CD1c-positive myeloid dendritic cell (primary cell): Measurements from ENCODE around the gene ZNF716.
"Not testable (repeated sequence)": the region's sequence is repeated elsewhere in the genome, so short reads cannot be mapped to it uniquely, and the experiment has no call there.

Experiments used
- DNase-seq: peaks from one replicate; pipeline ENCODE4 v3.0.0-alpha.2; 2016; ENCODE audit errors: extremely low spot score

The ZNF716 gene

DNA sequence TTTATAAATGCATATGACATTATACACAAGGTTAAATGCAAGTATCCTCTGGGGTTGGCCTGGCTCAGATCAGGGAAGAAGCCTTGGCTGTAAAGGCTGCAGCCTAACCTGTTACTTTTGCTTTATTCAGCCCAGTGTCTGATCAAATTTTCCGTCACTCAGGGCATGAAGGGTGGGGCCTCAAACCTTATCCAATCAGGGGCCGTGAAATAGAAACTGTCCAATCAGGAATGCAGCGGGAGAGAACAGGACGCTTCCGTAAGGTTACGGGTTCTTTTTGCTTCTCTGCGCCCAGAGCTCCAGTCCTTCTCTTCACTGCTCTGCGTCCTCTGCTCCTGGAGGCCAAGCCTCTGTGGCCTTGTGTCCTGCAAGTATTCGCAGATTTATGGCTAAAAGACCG is at the start of gene ZNF716:
Gene ZNF716, plus strand, starts transcription at position 274 of the 400 bp plus-strand sequence. Its CDS starts 112 bp downstream, at position 386.
- no peak for DNase-seq

DNA sequence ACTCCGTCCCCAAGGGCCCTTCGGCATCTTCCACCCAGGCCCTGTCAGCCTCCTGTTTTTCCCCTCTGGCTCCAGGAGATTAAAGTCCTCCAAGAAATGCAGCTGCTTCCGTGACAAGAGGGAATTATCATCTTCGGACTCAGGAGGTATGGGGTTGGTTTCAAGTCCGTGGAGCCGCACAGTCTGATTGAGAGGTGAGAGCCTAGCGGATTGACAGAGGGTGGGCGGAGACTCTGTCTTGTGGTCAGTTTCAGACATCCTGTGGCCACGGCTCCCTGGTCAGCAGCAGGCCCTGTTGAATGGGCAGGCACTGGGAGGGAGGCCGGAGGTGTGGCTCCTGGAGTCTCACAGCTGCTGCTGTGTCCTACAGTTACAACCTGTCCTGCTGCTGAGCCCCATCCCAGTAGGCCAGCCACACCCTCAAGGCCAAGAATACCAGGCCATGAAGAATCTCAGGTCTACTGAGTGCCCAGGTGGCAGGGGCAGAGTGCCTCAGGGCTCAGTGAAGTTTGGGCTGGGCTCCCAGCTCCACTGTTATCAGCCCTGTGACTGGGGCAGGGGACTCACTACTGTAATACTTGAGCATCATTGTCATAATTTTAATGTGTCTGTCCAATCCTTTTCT is 49.3 kb upstream of the ZNF716 start:
- no peak for DNase-seq

DNA sequence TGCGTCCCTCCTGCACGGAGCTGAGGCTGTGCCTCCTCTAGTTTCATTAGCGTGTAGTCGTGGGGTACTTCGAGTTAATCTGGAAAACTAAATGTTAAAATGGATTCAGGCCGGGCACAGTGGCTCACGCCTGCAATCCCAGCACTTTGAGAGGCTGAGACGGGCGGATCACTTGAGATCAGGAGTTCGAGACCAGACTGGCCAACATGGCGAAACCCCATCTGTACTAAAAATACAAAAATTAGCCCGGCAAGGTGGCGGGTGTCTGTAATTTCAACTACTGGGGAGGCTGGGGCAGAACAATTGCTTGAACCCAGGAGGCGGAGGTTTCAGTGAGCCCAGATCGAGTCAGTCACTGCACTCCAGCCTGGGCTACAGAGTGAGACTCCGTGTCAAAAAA is 46.9 kb upstream of the ZNF716 start:
- not testable (repeated sequence) for DNase-seq

DNA sequence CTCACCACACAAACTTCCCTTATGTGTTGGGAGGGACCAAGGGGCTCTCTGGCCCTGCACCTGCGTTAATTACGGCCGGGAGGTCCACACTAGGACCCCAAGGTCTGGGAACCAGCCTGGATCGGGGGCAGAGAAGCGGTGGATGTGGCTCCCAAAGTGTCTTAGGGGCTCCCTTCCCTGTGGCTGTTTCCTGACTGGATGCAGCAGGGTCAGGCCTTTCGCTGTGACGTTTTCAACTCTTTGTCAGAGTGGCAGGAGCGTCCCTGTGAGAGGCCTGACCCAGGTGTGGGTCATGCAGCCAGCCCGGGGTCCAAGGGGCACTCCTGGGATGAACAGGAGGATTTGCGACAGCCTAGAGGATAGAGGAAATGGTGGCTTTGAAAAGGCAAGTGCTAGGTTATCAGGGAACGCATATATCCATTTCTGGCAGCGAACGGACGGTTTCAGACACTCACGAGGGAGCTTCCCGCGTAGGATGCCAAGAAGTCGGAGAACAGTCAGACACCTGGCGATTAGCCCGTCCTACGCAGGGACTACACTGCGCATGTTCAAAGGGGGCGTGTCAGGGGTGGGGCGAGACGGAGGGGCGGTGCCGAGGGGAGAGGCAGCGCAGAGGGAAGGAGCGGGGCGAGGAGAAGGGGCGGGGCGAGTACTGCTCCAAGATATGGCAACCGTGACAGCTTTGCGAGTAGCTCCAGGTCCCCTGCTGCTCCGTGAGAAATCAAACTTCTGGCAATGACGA is 46.2 kb upstream of the ZNF716 start:
- no peak for DNase-seq

DNA sequence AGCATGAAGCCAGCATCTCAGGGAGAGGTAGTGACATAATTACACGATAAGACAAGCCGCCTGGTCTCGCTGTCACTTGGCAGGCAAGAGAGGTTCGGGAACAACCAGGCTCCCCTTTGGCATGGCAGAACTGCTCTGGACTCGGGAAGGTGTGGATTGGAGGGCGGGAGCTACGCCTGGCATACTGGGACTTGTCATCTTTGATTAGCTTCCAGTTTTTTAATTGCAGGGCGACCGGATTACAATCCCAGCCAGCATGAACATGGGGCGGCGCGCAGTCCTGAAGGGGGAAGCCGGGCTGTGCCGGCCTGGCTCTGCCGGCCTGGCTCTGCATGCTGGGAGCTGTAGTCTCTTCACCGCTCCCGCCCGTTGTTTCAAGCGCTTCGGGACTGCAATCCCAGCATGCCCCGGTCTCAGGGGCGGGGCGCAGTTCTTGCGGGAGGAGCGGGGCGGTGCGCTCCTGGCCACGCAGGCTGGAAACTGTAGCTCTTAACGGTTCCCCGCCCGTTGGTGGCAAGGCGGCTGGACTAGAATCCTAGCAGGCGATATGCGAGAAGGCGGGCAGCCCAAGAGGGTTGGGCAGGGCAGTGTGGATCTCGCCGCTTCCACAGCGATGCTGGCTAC is 45.5 kb upstream of the ZNF716 start:
- DNase-seq, result no peak

DNA sequence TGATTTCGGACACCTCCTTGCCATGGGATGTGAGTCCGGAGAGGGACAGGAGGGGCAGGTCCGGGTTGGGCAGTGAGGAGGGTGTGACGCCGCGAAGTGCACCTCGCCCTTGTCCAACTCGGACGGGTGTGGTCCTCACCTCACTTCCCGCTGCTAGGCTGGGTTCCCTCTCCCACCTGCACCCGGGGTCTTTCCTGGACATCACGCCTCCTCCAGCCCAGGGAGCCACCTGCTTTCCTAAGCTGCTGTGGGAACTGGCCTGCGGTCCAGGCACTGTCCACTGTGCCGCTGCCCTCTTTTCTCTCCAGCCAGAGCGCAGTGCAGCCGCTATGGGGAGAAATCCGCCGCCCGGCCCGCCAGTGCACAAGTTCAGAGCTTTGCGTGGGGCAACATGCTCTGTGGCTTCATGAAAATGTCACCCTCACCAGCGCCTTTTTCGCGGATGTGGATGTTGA is 45.0 kb upstream of the ZNF716 start:
- no peak for DNase-seq

DNA sequence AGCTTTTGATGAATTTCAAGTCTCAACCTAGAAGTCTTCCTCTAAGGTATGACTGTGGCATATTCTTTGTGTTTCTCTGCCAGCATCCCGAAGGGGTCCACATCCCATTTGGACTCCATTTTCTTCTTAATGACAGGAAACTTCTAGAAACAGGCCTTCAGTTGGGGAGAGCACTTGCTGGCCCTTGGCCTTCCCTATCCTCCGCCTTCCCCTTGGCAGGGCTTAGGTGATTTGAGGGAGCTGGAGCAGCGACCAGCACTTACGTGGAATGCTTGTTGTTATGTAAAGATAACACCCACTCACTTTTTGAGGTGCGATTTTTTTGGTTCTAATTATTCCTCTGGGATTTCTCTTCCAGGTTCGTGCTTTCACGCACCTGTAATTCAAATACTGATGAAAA is 42.9 kb upstream of the ZNF716 start:
- no peak for DNase-seq

DNA sequence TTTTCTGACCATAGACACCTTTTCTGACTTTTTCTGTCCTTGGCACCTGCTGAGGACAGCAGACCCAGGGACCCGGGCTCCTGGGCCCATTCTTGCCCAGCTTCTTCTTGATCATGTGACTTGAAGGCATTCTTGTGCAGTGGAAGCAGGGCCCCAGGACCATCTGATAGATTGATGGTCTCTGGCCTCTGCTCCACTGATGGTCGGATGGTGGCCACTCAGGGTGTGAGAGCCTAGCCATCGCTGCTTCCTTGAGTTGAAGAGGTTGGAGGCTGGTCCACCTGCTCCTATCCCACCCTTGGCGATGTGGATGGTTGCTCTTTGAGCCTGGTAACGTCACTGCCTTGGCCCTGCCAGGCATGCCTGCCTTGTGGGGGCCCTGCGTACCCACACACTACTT is 37.8 kb upstream of the ZNF716 start:
- no peak for DNase-seq

DNA sequence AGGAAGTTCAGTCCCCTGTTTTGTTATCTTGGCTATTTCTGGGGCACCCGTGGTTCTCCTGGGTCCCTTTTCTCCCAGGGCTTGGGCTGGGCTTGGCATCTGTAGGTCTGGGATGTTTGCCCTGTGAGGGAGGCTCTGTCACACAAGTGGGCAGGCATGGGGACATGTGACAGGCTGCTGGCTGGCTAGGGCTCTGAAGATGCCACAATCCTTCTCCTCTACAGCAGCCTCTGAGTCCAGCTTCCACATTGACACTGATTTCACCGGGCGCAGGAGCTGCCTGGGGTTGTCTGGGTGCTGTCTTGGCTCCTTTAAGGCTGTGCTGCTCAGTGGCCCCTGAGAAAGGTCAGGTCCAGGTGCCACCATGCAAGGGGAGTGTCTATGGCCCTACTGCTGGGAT is 37.4 kb upstream of the ZNF716 start:
- no peak for DNase-seq

DNA sequence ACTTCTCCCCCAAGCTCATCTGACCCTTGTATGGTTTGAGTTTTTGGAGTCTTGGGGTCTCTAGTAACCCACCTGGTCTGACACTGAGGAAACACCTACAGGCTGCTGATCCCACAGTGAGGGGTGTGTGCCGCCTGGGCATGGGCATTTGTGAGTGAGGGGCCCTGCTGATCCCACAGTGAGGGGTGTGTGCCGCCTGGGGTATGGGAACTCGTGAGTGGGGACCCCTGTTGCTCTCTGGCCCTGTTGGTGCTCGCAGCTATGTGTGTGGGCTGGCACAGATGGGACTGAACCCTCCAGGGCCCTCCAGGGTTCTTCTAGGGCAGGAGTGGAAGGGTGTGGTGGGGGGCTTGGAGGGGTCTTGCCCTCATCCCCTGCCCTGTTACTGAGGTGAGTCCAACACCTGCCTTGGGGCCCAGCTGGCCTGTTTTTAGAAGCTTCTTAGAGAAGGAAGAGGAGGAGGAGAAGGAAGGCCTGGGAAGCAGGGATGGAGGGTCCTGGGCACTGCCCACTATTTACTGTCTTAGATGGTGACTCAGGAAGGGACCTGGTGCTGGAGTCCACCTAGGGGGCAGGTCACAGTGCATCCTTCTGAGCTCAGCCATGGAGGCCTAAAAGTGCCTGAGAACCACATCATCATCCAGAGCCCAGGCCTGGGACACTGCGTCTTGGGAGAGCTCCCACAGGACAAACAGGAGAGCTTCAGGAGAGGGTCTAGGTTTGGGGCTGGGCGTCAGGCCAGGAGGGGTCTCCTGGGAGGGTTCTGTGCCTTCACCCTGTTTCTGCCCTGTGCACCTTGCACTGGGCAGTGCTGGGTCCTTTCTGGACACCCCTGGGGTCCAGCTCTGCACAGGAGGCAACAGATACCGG is 36.2 kb upstream of the ZNF716 start:
- no peak for DNase-seq

DNA sequence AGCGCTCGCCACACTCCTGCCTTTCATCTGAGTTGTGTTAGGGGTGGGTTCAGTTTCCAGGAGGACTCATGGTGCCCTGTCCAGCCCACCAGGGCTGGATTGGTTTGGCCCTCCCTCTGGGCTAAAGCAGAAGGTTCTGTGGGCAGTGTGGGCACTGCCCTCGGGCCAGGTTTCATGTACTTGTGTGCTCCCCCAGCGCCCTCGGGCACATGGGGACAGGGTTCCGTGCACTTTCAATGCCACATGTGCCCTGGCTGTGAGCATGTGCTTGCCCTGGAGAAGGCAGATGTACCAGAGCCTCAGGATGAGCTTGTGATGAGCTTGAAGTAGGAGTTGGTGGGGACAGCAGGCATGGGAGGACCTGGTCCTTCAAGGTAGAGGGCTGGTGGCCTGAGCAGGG is 35.6 kb upstream of the ZNF716 start:
- no peak for DNase-seq

DNA sequence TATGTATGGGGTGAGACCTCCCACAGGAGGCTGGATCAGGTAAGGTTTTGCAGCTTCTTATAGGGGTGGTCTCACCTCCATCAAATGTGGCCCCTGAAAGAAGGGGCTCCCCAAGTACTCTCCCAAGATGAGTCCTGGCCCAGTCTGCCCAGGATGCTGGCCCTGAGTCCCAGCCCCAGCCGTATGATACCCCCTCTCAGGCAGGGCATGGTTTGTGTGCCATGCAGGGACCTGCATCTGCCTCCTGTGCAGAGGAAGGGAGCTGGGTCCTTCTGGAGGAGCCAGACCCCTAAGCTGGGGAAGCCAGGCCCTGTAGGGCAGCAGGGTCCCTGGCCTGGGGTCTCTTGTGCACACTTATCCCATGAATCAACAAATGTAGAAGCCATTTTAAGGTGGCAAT is 35.1 kb upstream of the ZNF716 start:
- DNase-seq, result no peak

DNA sequence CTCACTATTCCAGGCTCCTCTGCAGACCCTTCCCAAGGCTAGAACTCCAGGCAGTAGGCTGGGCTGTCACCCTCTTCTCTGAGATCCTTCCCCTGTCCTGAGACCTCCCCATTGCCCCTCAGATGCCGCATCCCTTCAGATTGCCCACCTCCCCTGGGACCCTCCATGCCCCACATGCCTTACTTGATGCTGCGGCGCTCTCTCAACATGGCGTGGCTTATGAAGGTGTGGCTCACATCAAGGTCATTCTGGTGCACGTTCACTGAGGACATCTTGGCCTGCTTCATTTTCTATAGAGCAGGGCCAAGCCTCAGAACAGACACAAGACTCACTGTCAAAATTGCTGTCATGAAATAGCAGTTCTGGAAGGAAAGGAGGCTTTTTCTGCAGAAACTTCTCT is 34.7 kb upstream of the ZNF716 start:
- no peak for DNase-seq

DNA sequence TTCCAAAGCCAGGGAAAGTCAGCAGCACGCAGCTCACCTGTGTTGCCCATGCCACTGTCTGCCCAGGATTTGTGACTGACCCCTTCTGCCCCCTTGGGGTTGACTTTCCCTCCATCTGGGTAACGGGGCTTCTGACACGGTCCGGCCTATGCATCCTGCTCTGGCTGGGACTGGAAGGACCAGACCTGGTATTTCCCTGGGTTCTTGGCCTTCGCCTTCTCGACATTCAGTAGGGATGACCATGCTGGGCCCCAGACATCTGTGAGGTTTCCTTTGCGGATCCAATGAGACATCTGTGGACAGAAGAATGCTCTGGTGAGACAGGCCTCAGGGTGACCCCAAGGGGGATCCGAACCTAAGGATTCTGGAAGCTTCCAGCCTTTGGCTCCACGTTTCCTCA is 34.2 kb upstream of the ZNF716 start:
- DNase-seq, result no peak

DNA sequence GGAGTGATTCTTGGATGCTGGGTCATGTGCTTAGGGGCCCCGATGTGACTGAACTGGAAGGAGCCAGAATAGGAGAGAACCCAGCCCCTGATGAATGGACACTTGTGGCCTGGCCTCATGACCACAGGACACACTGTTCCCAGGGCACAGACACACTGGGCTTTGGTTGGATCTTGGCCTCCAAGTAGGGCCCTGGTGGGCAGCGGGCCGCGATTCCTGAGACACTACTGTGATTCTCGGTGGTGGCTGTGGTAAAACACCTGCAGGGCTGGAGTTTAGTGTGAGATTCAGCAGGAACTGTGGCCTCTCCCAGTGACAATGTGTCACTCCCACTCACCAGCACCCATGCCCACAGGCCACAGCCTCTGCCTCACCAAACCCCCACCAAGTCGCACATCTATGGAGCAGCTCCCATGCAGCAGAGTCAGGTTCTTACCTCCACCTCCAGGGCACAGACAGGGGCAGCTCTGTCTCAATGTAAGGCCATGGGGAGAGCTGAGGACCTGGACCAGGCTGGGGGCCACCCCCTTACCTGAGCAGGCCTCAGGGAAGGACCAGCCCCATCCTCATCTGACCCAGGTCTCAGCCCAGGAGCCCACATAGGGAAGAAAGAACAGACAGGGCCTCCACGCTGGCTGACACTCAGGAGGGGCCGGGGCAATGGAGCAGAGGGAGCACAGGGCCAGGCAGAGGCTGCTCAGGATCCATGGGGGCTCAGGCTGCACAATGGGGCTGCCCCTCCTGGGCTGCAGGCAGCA is 33.2 kb upstream of the ZNF716 start:
- DNase-seq, result no peak

DNA sequence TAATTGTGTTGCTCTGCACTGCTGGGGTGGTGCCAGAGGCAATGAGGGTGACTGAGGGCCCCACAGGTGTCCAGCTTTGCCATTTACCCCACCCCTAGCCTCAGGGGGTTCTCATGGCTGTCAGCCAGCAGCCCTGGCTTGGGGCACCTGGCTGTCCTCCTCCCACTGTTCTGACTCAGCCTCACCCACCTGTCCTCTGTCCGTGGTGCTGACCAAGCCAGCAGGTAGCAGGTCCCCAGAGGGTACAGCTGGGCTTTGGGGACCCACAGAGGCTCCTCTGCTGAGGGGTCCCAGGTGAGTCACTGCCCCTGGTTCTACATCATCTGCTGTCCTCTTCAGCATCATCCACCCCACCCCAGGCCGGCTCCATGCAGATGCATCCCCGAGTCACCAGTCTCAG is 32.2 kb upstream of the ZNF716 start:
- DNase-seq, result no peak

DNA sequence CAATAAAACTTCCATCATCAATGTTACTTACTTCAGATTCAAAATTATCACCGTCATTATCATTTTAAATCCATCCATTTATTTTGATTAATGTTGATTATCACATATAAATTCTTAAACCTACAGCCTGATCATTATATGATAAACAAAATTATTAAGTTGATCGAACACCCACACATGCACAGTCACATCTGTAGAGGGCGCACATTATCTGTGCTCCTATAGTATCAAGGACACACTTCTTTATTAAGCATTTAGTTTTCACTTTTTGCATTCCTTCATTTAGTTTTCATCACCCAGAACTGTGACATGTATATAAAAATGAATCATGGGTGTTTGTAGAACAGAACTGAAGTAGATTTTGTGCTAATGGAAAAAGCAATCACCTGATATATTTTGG is 26.2 kb upstream of the ZNF716 start:
- DNase-seq, result no peak

DNA sequence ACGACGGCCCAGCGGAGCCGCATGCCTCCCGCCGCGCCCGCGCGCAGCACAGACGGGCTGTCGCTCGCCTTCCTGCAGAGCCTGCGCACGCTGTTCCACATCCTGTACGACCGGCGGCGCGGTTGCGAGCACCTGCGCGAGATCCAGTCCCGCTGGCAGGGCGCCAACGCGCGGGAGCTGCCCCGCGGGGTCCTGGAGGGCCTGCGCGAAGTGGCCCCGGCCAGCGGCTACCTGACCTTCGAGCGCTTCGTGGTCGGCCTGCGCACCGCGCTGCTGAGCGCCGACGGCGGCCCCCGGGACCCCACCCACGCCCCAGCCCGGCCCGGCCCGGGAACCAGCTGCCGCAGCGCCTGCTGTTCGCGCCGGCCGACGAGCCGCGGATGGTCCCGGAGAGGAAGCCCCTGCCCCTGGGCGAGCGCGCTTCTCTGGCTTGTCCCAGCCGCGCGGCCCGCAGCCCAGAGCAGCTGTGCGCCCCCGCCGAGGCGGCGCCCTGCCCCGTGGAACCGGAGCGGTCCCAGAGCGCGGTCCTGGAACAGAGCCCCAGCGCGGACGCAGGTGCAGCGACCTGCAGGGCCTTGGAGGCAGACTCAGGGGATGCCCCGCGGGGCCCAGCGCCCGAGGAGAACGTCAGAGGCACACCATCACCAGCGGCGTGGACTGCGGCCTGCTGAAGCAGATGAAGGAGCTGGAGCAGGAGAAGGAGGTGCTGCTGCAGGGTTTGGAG is 25.3 kb upstream of the ZNF716 start:
- DNase-seq, result no peak

DNA sequence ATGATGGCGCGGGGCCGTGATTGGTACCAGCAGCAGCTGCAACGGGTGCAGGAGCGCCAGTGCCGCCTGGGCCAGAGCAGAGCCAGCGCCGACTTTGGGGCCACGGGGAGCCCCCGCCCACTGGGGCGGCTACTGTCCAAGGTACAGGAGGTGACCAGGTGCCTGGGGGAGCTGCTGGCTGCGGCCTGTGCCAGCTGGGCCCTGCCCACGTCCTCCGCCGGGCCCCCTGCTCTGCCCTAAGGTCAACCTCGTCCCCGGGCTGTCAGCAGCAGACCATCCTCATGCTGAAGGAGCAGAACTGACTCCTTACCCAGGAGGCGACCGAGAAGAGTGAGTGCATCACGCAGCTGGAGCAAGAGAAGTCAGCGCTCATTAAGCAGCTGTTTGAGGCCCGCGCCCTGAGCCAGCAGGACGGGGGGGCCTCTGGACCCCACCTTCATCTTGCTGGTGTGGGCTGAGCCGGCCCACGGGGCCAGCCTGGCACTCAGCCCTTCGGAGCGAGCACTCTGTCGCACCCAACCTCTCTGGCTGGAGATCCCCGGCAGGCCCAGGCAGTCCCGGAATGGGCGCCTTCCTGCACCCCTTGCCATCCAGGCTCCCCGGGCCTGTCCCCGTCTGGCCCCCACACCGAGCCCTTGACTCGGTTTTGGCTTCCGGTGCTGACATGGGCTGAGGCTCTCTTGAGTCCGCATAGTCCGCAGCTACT is 24.6 kb upstream of the ZNF716 start:
- no peak for DNase-seq

DNA sequence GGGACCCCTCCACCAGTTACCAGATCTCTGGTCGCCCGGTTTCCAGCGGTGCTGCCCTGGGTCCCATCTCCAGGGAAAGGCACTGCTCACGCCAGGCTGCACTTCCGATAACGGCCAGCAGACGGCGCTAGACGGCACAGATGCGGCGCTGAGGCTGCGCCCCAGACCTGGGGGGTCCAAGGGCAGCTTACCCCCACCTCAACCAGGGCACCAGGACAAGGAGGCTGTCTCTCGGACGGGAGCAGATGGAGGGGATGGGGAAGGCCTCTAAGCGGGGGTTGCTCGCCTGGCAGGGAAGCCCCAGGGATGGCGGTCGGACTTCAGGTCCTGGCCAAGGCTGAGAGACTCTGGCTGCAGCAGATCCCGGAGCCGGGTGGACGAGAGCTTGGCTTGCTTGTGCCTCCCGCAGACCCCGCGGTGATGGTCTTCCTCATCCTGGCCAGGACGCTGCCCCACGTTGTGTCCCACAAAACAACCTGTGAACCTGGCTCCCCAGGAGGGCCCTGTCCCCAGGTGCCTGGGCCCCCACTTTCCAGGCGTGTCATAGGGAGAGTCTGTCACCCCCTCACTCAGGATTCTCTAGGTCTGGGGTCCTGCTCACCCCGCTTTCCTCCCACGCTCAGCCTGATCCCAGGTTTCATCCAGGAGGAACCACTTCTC is 23.9 kb upstream of the ZNF716 start:
- no peak for DNase-seq
